Gastroesophageal sphincter (tissue), 4 donors: ENCODE measurements around the gene METRN. TPM values are rescaled to one million over a fixed set of nuclear protein-coding genes. Genes with fewer than 3 reads are reported as not detected.
A peak's percentile ranks its signal among the peaks of the same experiment; 100 is the strongest.

Experiments
- ATAC-seq: fragments of 150-250 bp; one replicate; pipeline ENCODE4 v1.9.1; 2016; ENCODE audit warnings: mild to moderate bottlenecking, moderate library complexity
- H3K27ac ChIP-seq, 4 donors: fragments of 200-600 bp; sonication (generic) in 3 of 4; 1 replicate in 3 of 4; 2 replicates in 1 of 4; pipeline ENCODE4 v1.5.1; 2016 to 2019
- H3K27me3 ChIP-seq: fragments of 200-600 bp; sonication (generic); one replicate; pipeline ENCODE4 v1.5.1; 2019
- H3K36me3 ChIP-seq, 2 donors: fragments of 200-600 bp; sonication (generic); one replicate each; pipeline ENCODE4 v1.5.1; 2019; ENCODE audit warnings: control low read depth in 1 of 2
- H3K4me1 ChIP-seq, 3 donors: fragments of 200-600 bp; sonication (generic); 1 replicate in 2 of 3; 2 replicates in 1 of 3; pipeline ENCODE4 v1.5.1; 2016 to 2019; ENCODE audit warnings: control low read depth in 2 of 3
- H3K4me3 ChIP-seq, 2 donors: fragments of 200-600 bp; sonication (generic); one replicate each; pipeline ENCODE4 v1.5.1; 2019; ENCODE audit warnings: mild to moderate bottlenecking in 1 of 2, moderate library complexity in 1 of 2
- H3K9me3 ChIP-seq, 3 donors: fragments of 200-600 bp; sonication (generic); one replicate each; pipeline ENCODE4 v1.5.1; 2017 to 2019; ENCODE audit warnings: control low read depth in 2 of 3
- EP300 ChIP-seq: sonication (generic); formaldehyde crosslinking; IDR thresholded peaks from one replicate; pipeline ENCODE4 v1.6.1; 2017; ENCODE audit warnings: antibody characterized with exemption, mild to moderate bottlenecking
- POLR2A ChIP-seq, 2 donors: fragments of 450-650 bp; IDR thresholded peaks; one replicate each; pipeline ENCODE4 v1.6.1; 2017; ENCODE audit warnings: antibody characterized with exemption in 2 of 2, mild to moderate bottlenecking in 2 of 2, moderate library complexity in 1 of 2
- POLR2AphosphoS5 ChIP-seq: sonication (generic); formaldehyde crosslinking; IDR thresholded peaks from one replicate; pipeline ENCODE4 v1.6.1; 2017; ENCODE audit warnings: antibody characterized with exemption
- WGBS, 2 donors: methylation state at CpG; one replicate each; pipeline ENCODE4 v1.1.5; 2018; ENCODE audit warnings: low coverage in 1 of 2; 5-methylcytosine and 5-hydroxymethylcytosine counted together
- total RNA-seq, 4 donors: library from RNA; depleted of rRNA; stranded (reverse); fragments of >200 nt; gene quantifications; one replicate each; pipeline ENCODE4 v1.1.0, GENCODE V29; 2016
- TF ChIP-seq, protein P1 (sequence below), 4 experiments: fragments of 200-600 bp in 2 of 4; fragments of 450-650 bp in 2 of 4; sonication (generic) in 1 of 4; IDR thresholded peaks; one replicate each; pipeline ENCODE4 v1.5.1; 2017 to 2019; ENCODE audit warnings: antibody characterized with exemption in 4 of 4, mild to moderate bottlenecking in 2 of 4, moderate library complexity in 2 of 4

METRN gene
- total RNA-seq, 4 donors from 2014 or later, result 22.6 to 77.7 (median 63.8) TPM

DNA sequence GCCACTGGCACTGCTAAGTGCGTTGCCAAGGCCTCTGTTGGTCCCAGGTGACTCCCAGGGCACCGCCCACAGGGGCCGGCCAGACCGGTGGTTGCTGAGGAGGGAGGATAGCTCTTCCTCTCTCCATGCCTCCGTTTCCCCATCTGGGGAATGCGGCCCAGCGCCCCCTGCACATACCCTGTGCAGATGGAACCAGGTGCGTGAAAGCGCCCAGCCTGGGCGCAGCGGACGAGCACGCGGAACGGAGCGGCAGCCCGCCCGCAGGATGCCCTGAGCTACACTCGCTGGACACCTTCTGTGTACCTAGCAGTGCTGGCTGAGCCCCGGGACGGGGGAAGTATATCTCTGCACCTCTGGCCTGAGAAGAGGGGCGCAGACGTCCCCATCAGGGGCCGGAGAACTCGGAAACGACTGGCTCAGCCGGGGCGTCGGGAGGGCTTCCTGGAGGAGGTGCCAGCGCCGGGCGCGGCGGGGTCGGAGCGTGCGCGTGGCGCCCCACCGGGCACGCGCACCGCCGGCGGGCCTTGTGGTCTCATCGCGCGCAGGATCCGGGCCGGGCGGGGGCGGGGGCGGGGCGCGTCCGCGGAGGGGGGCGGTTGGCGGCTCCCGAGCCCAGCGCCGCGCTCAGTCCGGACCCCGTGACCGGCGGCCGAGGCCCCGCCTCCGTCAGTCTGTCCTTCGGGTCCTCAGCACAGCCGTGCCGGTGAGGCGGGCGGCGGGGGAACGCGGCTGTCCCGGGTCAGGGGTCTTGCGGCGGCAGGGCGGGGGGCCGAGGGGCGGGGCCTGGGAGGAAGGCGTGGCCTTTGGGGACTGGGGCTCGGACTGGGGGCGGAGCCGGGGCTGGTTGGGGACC lies 11.7 kb downstream of the METRN start, which contains the start of the genes CCDC78 and HAGHL:
CCDC78 (minus strand) TSS at position 6 of the 853 bp plus-strand sequence. CDS start 76 bp downstream, outside the sequence.
HAGHL (plus strand) TSS at position 669 of the 853 bp plus-strand sequence. CDS start 404 bp downstream, outside the sequence.
- TF ChIP-seq EP300 (no peak), POLR2A (IDR thresholded peaks at IDR 0.05) (no peak), POLR2AphosphoS5 (no peak)
- TF ChIP-seq, protein P1, sequence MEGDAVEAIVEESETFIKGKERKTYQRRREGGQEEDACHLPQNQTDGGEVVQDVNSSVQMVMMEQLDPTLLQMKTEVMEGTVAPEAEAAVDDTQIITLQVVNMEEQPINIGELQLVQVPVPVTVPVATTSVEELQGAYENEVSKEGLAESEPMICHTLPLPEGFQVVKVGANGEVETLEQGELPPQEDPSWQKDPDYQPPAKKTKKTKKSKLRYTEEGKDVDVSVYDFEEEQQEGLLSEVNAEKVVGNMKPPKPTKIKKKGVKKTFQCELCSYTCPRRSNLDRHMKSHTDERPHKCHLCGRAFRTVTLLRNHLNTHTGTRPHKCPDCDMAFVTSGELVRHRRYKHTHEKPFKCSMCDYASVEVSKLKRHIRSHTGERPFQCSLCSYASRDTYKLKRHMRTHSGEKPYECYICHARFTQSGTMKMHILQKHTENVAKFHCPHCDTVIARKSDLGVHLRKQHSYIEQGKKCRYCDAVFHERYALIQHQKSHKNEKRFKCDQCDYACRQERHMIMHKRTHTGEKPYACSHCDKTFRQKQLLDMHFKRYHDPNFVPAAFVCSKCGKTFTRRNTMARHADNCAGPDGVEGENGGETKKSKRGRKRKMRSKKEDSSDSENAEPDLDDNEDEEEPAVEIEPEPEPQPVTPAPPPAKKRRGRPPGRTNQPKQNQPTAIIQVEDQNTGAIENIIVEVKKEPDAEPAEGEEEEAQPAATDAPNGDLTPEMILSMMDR (IDR thresholded peaks at IDR 0.05), result no peak
- Histone ChIP-seq H3K9me3 (no peaks in the 10 kb centered on the region), H3K36me3 (peaks cover 0 to 32% of the 10 kb centered on the region in 2 donors), H3K4me3 (peak within 1 kb of the TSS; percentile 6 to 56), H3K4me1 (peaks cover 0 to 45% (median 24%) of the 10 kb centered on the region in 3 donors), H3K27ac (peak within 1 kb of the TSS in 2 of 4 donors; percentile 3 to 51), H3K27me3 (peaks cover 55% of the 10 kb centered on the region)
- WGBS, 2 donors, result no CpG with 5 or more reads among the region's 88 CpGs
- peak; percentile 41 for ATAC-seq

DNA sequence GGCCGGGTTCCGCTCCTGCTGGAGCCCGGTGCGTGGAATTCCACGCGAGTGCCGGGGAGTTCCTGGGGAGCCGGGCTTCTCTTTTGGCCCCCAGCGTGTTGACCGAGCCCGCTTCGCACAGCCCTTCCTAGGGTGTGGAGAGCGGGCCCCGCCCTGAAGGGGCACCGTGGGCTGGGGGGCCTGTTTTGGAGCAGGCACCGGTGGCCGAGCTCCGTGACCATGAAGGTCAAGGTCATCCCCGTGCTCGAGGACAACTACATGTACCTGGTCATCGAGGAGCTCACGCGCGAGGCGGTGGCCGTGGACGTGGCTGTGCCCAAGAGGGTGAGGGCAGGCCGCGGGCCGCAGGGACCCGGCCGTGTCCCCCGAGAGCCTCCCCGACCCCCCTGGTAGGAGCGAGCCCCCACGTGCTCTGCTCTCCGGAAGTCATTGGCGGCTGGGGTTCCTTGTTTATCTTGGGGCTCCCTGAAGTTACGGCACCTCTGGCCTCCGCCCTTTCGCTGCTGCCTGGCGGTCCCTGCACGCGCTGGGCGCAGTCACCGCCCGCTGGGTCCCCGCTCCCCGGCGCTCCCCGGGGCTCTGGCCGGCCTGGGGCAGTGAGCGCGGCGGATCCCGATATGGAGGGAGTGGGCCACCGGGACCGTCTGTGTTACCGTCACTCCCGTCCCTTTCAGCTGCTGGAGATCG lies 12.5 kb downstream of the METRN start:
- peak overlapping the region; percentile 6 to 56 for H3K4me3 ChIP-seq
- TF ChIP-seq, protein P1 (IDR thresholded peaks at IDR 0.05), result no peak
- TF ChIP-seq POLR2A (IDR thresholded peaks at IDR 0.05), result no peak
- peaks cover 0 to 34% of the 10 kb centered on the region in 2 donors for H3K36me3 ChIP-seq
- ATAC-seq, result peak; percentile 6
- peak overlapping the region in 2 of 4 donors; percentile 3 to 51 for H3K27ac ChIP-seq
- H3K9me3 ChIP-seq, result no peaks in the 10 kb centered on the region
- peaks cover 55% of the 10 kb centered on the region for H3K27me3 ChIP-seq
- no CpG with 5 or more reads among the region's 61 CpGs for WGBS, 2 donors
- peaks cover 0 to 37% (median 18%) of the 10 kb centered on the region in 3 donors for H3K4me1 ChIP-seq

DNA sequence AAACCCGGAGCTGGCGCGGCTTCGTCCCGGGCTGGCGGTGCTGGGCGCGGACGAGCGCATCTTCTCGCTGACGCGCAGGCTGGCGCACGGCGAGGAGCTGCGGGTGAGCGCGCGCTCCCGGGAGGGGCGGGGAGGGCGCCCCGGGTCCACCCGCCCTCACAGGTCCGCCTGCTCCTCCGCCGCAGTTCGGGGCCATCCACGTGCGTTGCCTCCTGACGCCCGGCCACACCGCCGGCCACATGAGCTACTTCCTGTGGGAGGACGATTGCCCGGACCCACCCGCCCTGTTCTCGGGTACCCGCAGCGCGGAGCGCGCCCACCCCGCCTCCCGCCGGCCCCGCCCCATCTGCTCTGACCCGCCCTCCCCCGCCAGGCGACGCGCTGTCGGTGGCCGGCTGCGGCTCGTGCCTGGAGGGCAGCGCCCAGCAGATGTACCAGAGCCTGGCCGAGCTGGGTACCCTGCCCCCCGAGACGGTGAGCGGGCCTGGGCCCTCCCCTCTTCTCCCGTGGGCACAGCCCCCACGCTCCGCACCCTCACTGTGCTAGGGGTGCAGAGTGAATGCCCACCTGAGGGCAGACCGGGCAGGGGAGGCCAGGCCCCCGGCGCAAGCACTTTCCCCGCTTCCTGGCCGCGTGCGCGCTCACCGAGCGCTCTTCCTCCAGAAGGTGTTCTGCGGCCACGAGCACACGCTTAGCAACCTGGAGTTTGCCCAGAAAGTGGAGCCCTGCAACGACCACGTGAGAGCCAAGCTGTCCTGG lies 13.4 kb downstream of the METRN start:
- ATAC-seq, result peak; percentile 60
- no CpG with 5 or more reads among the region's 80 CpGs for WGBS, 2 donors
- no peaks in the 10 kb centered on the region for H3K9me3 ChIP-seq
- peak overlapping the region; percentile 6 to 56 for H3K4me3 ChIP-seq
- H3K36me3 ChIP-seq, result peaks cover 0 to 40% of the 10 kb centered on the region in 2 donors
- H3K27me3 ChIP-seq, result peaks cover 55% of the 10 kb centered on the region
- TF ChIP-seq, protein P1 (IDR thresholded peaks at IDR 0.05), result no peak
- TF ChIP-seq POLR2A (IDR thresholded peaks at IDR 0.05), result peak in 1 of 2 donors; percentile 5
- H3K27ac ChIP-seq, result peak overlapping the region in 2 of 4 donors; percentile 3 to 51
- H3K4me1 ChIP-seq, result peaks cover 0 to 35% (median 18%) of the 10 kb centered on the region in 3 donors

DNA sequence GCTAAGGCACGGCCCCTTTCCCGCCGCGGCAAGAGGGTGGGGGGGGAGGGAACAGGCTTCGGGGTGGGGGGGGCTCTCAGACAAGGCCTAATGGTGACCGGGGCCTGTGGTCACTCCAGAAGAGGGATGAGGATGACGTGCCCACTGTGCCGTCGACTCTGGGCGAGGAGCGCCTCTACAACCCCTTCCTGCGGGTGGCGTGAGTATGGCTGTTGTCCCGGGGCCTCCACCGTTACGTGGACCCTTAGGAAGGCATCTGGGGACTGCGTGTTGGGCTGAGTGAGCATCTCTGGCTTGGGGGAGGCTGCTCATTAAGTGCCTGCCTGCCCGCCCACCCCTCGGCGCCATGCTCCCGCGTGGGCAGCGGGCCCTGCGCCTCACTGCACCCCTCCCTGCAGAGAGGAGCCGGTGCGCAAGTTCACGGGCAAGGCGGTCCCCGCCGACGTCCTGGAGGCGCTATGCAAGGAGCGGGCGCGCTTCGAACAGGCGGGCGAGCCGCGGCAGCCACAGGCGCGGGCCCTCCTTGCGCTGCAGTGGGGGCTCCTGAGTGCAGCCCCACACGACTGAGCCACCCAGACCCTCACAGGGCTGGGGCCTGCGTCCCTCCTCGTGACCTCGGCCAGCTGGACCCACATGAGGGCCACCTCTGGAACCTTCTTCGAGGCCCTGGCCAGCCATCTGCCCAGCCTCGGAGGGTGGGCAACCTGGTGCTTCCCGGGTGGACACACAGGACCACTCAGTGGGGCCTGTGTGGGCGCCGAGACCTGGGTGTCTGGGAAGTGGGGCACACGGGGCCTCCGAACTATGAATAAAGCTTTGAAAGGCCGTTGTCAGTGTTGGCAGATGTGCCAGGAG lies 14.2 kb downstream of the METRN start:
- Histone ChIP-seq H3K4me1 (peaks cover 0 to 35% (median 18%) of the 10 kb centered on the region in 3 donors), H3K9me3 (no peaks in the 10 kb centered on the region), H3K4me3 (peak overlapping the region in 1 of 2 donors; percentile 56), H3K27me3 (peaks cover 54% of the 10 kb centered on the region), H3K27ac (no peak overlapping the region), H3K36me3 (peaks cover 0 to 48% of the 10 kb centered on the region in 2 donors)
- no peak for TF ChIP-seq EP300
- TF ChIP-seq, protein P1 (IDR thresholded peaks at IDR 0.05), result no peak
- TF ChIP-seq POLR2A (IDR thresholded peaks at IDR 0.05), result no peak
- TF ChIP-seq POLR2AphosphoS5, result no peak
- no CpG with 5 or more reads among the region's 55 CpGs for WGBS, 2 donors
- ATAC-seq, result no peak
